SW 1271 (cell line): Measurements from ENCODE around the gene LRRC45.
A peak's percentile ranks its signal among the peaks of the same experiment; 100 is the strongest.

Experiments used
- DNase-seq, 2 experiments: peaks; one replicate each; lab custom pipeline; 2025; lab: John Stamatoyannopoulos, UW

The LRRC45 gene

GRCh38 chr17:82019690-82020571, 3.2 kb upstream of the LRRC45 start:
- DNase-seq, result peak in 1 of 2 experiments; percentile 19

DNA sequence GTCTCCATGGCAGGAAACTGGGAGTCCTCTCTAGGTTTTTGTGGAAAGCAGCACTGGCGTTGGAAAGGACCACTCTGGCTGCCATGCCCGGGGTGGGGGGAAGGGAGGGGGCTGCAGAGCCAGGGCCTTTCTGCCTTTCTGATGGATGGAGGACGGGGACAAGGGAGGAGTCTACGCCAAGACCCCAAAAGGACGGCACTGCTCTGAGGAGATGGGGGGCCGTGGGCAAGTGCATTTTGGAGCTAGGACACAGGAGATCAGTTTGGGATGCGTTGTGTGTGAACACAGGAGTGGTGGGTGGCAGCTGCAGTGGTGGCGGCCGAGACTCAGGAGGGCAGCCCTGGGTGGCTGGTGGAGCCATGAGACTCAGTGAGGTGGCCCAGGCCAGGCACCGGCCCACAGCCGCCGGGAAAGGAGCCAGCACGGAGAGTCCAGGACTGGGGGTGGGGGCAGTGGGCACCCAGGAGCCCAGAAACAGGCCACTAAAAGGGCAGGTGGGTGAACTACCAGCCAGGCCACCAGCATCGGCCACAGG, 2.5 kb upstream of the LRRC45 start:
- DNase-seq, result no peak

DNA sequence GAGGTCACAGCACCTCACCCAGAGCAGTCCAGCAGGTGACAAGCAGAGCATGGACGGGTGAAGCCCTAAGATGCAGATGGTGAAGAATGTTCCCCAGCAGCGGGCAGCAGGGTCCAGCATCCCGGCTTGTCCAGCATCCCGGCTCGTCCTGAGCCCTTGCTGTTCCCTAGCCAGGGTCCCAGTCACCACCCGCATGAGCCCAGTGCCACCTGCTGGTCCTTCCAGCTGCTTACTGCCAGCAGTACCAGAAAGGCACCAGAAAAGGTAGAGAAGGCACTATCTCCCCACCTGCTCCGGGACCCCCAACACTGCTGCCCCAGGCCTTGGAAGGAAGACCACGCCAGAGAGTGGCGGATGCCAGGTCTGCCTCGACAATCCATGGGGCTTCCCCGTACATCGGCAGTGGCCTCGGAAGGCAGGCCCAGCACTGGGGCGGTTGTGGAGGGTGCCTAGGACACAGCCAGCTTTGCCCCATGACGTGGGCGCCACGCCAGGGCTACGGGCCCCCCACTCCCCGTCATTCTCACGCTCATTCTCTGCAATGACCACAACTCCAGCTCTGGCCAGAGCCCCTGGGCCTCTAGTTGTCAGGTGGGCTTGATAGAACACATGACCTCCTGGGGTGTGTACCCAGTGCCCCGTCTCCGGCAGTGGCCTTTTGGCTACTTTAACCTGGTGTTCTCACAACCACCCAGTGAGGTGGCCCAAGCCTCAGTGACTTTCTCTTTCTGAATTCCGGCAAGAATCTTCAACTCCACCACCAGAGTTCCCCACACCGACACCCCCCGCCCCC, 1.8 kb upstream of the LRRC45 start:
- peak; percentile 61 to 83 for DNase-seq

DNA sequence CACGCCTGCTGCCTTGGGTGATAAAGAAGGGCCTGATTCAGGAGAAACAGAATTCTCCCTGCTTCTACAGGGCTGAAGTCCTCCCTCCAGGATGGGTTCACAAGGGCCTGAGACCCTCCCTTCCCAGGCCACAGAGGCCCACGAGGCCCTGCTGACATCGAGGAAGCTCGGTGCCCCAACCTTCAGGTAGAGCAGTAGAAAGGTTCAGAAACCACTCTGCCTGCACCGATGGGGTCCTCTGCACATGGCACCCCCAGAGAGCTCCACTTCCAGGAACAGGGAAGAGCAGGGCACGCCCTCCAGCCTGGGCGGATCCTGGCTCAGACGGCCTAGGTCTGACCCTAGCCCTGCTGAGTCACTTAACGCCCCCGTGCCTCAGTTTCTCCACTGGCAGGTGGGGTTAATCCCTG, 1.2 kb upstream of the LRRC45 start:
- no peak for DNase-seq

GRCh38 chr17:82022310-82022980, 660 bp upstream of the LRRC45 start, which contains the start of gene CENPX:
Gene CENPX, minus strand, starts transcription at chr17:82022878. Its CDS starts 17 bp downstream, at chr17:82022861.
- no peak for DNase-seq

- DNase-seq, result no peak
Observed at GRCh38 chr17:82023447-82024241, 539 bp downstream of the LRRC45 start.

- DNase-seq, result no peak
Observed at GRCh38 chr17:82024859-82025258, 1.8 kb downstream of the LRRC45 start.

DNA sequence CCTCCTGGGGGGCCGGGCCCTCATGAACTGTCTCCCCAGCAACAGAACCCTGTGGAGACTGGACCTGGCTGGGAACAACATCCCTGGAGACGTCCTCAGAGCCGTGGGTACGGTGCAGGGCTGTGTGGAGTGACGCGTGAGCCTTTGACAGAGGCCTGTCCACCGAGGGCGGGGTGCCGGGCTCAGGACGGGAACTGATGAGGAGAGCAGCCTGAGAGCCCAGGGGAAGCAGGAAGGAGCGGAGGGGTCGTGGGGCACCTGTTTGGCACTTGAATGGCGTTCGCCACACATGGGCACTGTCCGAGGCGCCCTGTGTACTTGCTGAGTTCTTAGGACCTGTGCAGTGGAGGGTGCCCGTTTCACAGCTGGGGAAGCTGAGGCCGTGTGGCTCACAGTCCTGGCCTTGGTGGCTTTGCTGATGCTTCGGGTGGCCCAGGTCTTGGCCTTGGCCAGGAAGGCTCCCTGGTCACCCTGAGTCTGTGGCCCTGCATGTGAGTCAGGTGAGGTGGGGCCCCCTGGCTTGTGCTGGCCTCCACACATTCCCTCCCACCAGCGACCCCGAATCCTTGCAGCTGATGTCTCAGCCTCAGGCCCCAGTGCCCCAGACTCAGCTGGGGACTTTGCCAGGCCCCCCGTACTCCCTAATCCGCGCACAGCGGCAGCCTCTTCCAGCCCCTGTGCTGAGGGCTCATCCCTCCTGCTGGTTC, 2.4 kb downstream of the LRRC45 start:
- DNase-seq, result no peak

GRCh38 chr17:82028246-82028645, 5.1 kb downstream of the LRRC45 start:
- no peak for DNase-seq

- DNase-seq, result no peak
Observed at GRCh38 chr17:82028966-82029365, 5.9 kb downstream of the LRRC45 start.

DNA sequence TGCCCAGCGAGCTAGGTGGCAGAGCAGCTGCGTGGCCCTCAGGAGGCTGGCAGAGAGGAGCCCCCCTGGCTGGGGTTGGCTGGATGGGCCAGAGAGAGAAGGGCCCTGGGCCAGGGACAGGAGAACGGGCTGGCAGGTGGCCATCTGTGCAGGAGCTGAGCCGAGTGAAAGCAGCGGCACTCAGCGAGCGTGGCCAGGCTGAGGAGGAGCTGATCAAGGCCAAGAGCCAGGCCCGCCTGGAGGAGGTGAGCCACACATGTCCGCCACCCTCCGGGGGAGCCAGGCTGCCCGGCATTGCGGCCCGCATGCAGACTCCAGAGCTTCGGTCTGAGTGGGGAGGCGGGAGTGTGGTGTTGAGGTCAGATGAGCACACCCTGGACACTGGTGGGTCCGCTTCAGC, 6.3 kb downstream of the LRRC45 start:
- DNase-seq, result no peak

GRCh38 chr17:82029990-82030469, 6.9 kb downstream of the LRRC45 start:
- no peak for DNase-seq

- peak; percentile 53 to 63 for DNase-seq
Observed at GRCh38 chr17:82030470-82031302, 7.6 kb downstream of the LRRC45 start.

DNA sequence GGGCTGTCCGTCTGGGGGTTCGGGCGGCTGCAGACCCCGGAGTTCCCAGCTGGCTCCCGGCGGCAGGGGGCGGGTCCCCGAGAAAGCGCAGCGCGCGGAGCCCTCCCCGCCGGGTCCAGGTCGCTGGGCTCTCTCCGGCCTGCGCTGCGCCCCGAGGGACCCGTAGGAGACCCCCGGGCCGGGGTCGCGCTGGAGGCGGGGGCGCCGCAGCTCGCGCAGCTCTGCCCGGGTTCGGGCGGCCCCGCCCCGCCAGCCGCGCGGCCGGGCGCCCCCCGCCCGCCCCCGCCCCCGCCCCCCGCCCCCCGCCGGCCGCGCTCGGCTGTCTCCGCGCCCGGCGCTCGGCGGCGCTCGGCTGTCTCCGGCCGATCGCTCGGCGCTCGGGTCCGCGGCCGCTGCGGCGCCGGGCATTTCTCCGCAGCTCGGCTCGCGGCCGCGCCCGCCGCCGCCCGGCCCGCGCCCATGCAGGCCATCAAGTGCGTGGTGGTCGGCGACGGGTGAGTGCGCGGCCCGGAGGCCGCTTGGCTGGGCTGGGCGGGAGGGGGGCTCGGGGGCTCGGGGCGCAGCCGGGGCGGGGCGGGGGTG, 8.3 kb downstream of the LRRC45 start, which contains the start of gene RAC3:
Gene RAC3, plus strand, starts transcription at position 376 of the 582 bp plus-strand sequence. Its CDS starts 84 bp downstream, at position 460.
- DNase-seq, result peak in 1 of 2 experiments; percentile 5

- DNase-seq, result peak in 1 of 2 experiments; percentile 14
Observed at GRCh38 chr17:82031885-82032627, 9.0 kb downstream of the LRRC45 start.

- no peak for DNase-seq
Observed at GRCh38 chr17:82033359-82034085, 10.4 kb downstream of the LRRC45 start.

- DNase-seq, result no peak
Observed at GRCh38 chr17:82034371-82035011, 11.4 kb downstream of the LRRC45 start.
